H1 (cell line): ENCODE measurements around the gene SPATA16. TPM values are rescaled to one million over a fixed set of nuclear protein-coding genes. Genes with fewer than 3 reads are reported as not detected.

ENCODE experiments used
- CTCF ChIA-PET: fragments of 300-600 bp; sonication (Branson Sonifier 250); formaldehyde crosslinking; loops from one replicate; lab custom pipeline; 2021; ENCODE audit not compliant: partially characterized antibody; lab: Charles Lee
- POLR2A ChIA-PET: fragments of 300-600 bp; sonication (Branson Sonifier 250); formaldehyde crosslinking; loops from one replicate; lab custom pipeline; 2021; ENCODE audit warnings: inconsistent platforms; ENCODE audit not compliant: partially characterized antibody; lab: Charles Lee
- DNase-seq, 2 experiments: peaks; one replicate each; pipeline versions ENCODE4 v3.0.0 to v3.0.0-alpha.2; 2010 to 2022; ENCODE audit warnings: low spot score in 2 of 2, low read depth in 1 of 2, mixed read lengths in 1 of 2
- FAIRE-seq: peaks from 2 replicates; lab custom pipeline; 2011; peaks lifted over from hg19 to GRCh38; lab: Jason Lieb, UNC
- H2AFZ ChIP-seq: 2 replicates; pipeline ENCODE4 v1.8.1; 2012; ENCODE audit warnings: low read length, inconsistent platforms
- H2AK5ac ChIP-seq: 2 replicates; pipeline ENCODE4 v1.6.1; 2013; ENCODE audit warnings: low read depth, low read length
- H2BK120ac ChIP-seq: replicated peaks from 2 replicates; pipeline ENCODE3; 2013; ENCODE audit warnings: low read depth, low read length, inconsistent platforms
- H2BK12ac ChIP-seq: 2 replicates; pipeline ENCODE4 v1.6.1; 2013; ENCODE audit warnings: low read depth, low read length
- H2BK15ac ChIP-seq: 2 replicates; pipeline ENCODE4 v1.6.1; 2013; ENCODE audit warnings: low read length
- H2BK20ac ChIP-seq: 2 replicates; pipeline ENCODE4 v1.6.1; 2013; ENCODE audit warnings: low read length
- H2BK5ac ChIP-seq: 2 replicates; pipeline ENCODE4 v1.6.1; 2013; ENCODE audit warnings: low read depth, low read length
- H3K14ac ChIP-seq: 2 replicates; pipeline ENCODE4 v1.6.1; 2013; ENCODE audit warnings: inconsistent platforms; ENCODE audit not compliant: insufficient read length
- H3K18ac ChIP-seq: 2 replicates; pipeline ENCODE4 v1.6.1; 2013; ENCODE audit warnings: low read length; ENCODE audit errors: extremely low read depth
- H3K23ac ChIP-seq: 2 replicates; pipeline ENCODE4 v1.6.1; 2013; ENCODE audit warnings: inconsistent platforms; ENCODE audit not compliant: insufficient read length
- H3K23me2 ChIP-seq: 2 replicates; pipeline ENCODE4 v1.6.1; 2013; ENCODE audit warnings: low read depth, low read length
- H3K27ac ChIP-seq: 2 replicates; pipeline ENCODE4 v1.6.1; 2011; ENCODE audit warnings: low read depth, low read length, inconsistent platforms
- H3K27me3 ChIP-seq, 4 experiments: replicated peaks in 1 of 4; 1 replicate in 1 of 4; 2 replicates in 3 of 4; pipeline versions ENCODE4 v1.6.1 to v1.8.1; 2011 to 2013; ENCODE audit warnings: low read length in 3 of 4, mild to moderate bottlenecking in 3 of 4, inconsistent platforms in 2 of 4, mixed read lengths in 2 of 4, moderate library complexity in 1 of 4; ENCODE audit not compliant: control insufficient read depth in 3 of 4, insufficient read depth in 3 of 4; ENCODE audit errors: extremely low read depth in 1 of 4
- H3K36me3 ChIP-seq, 4 experiments: 2 replicates each; pipeline versions ENCODE4 v1.6.1 to v1.8.1; 2011 to 2013; ENCODE audit warnings: mild to moderate bottlenecking in 4 of 4, low read length in 3 of 4, moderate library complexity in 2 of 4, control low read depth in 1 of 4, inconsistent platforms in 1 of 4; ENCODE audit not compliant: insufficient read depth in 4 of 4, control insufficient read depth in 2 of 4
- H3K4ac ChIP-seq: replicated peaks from 2 replicates; pipeline ENCODE3; 2013; ENCODE audit warnings: low read length, low read depth, mixed read lengths, inconsistent platforms; ENCODE audit not compliant: insufficient read length
- H3K4me1 ChIP-seq, 4 experiments: replicated peaks in 1 of 4; 1 replicate in 1 of 4; 2 replicates in 3 of 4; pipeline versions ENCODE4 v1.6.1 to v1.8.1; 2011 to 2013; ENCODE audit warnings: low read length in 3 of 4, inconsistent platforms in 2 of 4, mixed read lengths in 1 of 4; ENCODE audit not compliant: insufficient read depth in 4 of 4, control insufficient read depth in 3 of 4
- H3K4me2 ChIP-seq, 2 experiments: 2 replicates each; pipeline versions ENCODE4 v1.6.1 to v1.8.1; 2011 to 2013; ENCODE audit warnings: low read depth in 2 of 2, low read length in 2 of 2, control low read depth in 1 of 2, inconsistent platforms in 1 of 2, mild to moderate bottlenecking in 1 of 2; ENCODE audit not compliant: insufficient read depth in 1 of 2
- H3K4me3 ChIP-seq, 4 experiments: fragments of 200-600, 300-600 bp in 1 of 4; sonication (generic), shearing (Covaris generic), sonication (Bioruptor Twin) in 1 of 4; 2 replicates each; pipeline versions ENCODE4 v1.5.1 to v1.8.1; 2011 to 2016; ENCODE audit warnings: low read length in 4 of 4, low read depth in 3 of 4, control low read depth in 2 of 4, inconsistent platforms in 2 of 4, mild to moderate bottlenecking in 2 of 4, mixed read lengths in 1 of 4, moderate library complexity in 1 of 4; ENCODE audit not compliant: insufficient read depth in 2 of 4; ENCODE audit errors: extremely low read depth in 1 of 4
- H3K56ac ChIP-seq: replicated peaks from 2 replicates; pipeline ENCODE3; 2013; ENCODE audit warnings: low read depth, mild to moderate bottlenecking, mixed read lengths, low read length, inconsistent platforms; ENCODE audit not compliant: insufficient read length
- H3K79me1 ChIP-seq: 2 replicates; pipeline ENCODE4 v1.6.1; 2013; ENCODE audit warnings: low read depth, low read length, control low read depth
- H3K79me2 ChIP-seq, 2 experiments: 2 replicates each; pipeline versions ENCODE4 v1.6.1 to v1.8.1; 2012 to 2013; ENCODE audit warnings: low read length in 2 of 2, mild to moderate bottlenecking in 2 of 2, inconsistent platforms in 1 of 2; ENCODE audit not compliant: insufficient read depth in 2 of 2, control insufficient read depth in 1 of 2
- H3K9ac ChIP-seq, 4 experiments: replicated peaks in 1 of 4; 1 replicate in 1 of 4; 2 replicates in 3 of 4; pipeline versions ENCODE4 v1.6.1 to v1.8.1; 2011 to 2013; ENCODE audit warnings: low read depth in 3 of 4, low read length in 3 of 4, control low read depth in 2 of 4, mild to moderate bottlenecking in 2 of 4, moderate library complexity in 2 of 4, inconsistent platforms in 1 of 4; ENCODE audit errors: extremely low read depth in 1 of 4
- H3K9me3 ChIP-seq, 2 experiments: 2 replicates each; pipeline versions ENCODE4 v1.6.1 to v1.8.1; 2012 to 2013; ENCODE audit warnings: mild to moderate bottlenecking in 2 of 2, moderate library complexity in 2 of 2, control low read depth in 1 of 2, inconsistent platforms in 1 of 2, low read depth in 1 of 2, low read length in 1 of 2, mixed read lengths in 1 of 2; ENCODE audit not compliant: insufficient read depth in 2 of 2
- H4K20me1 ChIP-seq, 2 experiments: replicated peaks in 1 of 2; 2 replicates each; pipeline versions ENCODE3 to v1.8.1; 2011 to 2013; ENCODE audit warnings: inconsistent platforms in 2 of 2, low read length in 2 of 2, mild to moderate bottlenecking in 1 of 2; ENCODE audit not compliant: insufficient read depth in 2 of 2, control insufficient read depth in 1 of 2
- H4K5ac ChIP-seq: 2 replicates; pipeline ENCODE4 v1.6.1; 2013; ENCODE audit warnings: low read length, low read depth, mixed read lengths, inconsistent platforms; ENCODE audit not compliant: insufficient read length
- H4K8ac ChIP-seq: 2 replicates; pipeline ENCODE4 v1.8.0; 2013; ENCODE audit warnings: mild to moderate bottlenecking, moderate library complexity, low read length, inconsistent platforms; ENCODE audit not compliant: insufficient read depth; ENCODE audit errors: extremely low read depth
- H4K91ac ChIP-seq: replicated peaks from 2 replicates; pipeline ENCODE3; 2013; ENCODE audit warnings: low read length, mixed read lengths, inconsistent platforms; ENCODE audit not compliant: insufficient read length
- BACH1 ChIP-seq: IDR thresholded peaks from 2 replicates; pipeline ENCODE4 v1.6.1; 2012; ENCODE audit warnings: low read length, improper control_type of control experiment
- BCL11A ChIP-seq, 2 experiments: IDR thresholded peaks; one replicate each; pipeline ENCODE4 v1.6.1; 2011; ENCODE audit warnings: low read depth in 2 of 2, low read length in 2 of 2, mild to moderate bottlenecking in 2 of 2
- GABPA ChIP-seq: IDR thresholded peaks from 2 replicates; pipeline ENCODE4 v1.6.1; 2011; ENCODE audit warnings: mild to moderate bottlenecking, low read length, moderate library complexity, borderline replicate concordance; ENCODE audit not compliant: insufficient read depth
- RXRA ChIP-seq: IDR thresholded peaks from 2 replicates; pipeline ENCODE4 v1.6.1; 2011; ENCODE audit warnings: low read depth, mild to moderate bottlenecking, low read length, moderate library complexity; ENCODE audit not compliant: insufficient read depth
- WGBS, 2 experiments: shearing (Covaris generic) in 1 of 2; methylation state at CpG; one replicate each; pipeline versions ENCODE4 v1.1.6 to v1.1.7; 2013 to 2015; ENCODE audit warnings: low lambda C conversion rate in 2 of 2, mixed read lengths in 2 of 2, inconsistent platforms in 1 of 2, low coverage in 1 of 2, missing lambda C conversion rate in 1 of 2; ENCODE audit not compliant: insufficient replicate concordance in 2 of 2, insufficient coverage in 1 of 2, insufficient read length in 1 of 2; ENCODE audit errors: extremely low coverage in 1 of 2, missing lambda C conversion rate in 1 of 2; 5-methylcytosine and 5-hydroxymethylcytosine counted together
- polyA plus RNA-seq, 7 experiments: library from polyadenylated mRNA; depleted of rRNA in 3 of 7; stranded (reverse) in 5 of 7; unstranded in 2 of 7; fragments of >200 nt in 5 of 7; fragments of 200-250 nt in 2 of 7; gene quantifications; 1 replicate in 5 of 7; 2 replicates in 1 of 7; 4 replicates in 1 of 7; pipeline versions ENCODE4 v1.2.1 to v1.2.3, GENCODE V29; 2011 to 2013; ENCODE audit warnings: missing spikeins in 2 of 7, mixed read lengths in 2 of 7
- total RNA-seq: library from RNA; stranded (reverse); fragmentation: NEBNext Ultra II Directional; extraction: Animal tissue kit (Norgen Biotek cat#: 25700); gene quantifications from 2 replicates; pipeline ENCODE4 v1.2.1, GENCODE V29; 2021
- TF ChIP-seq, protein P1 (sequence below): IDR thresholded peaks from 2 replicates; pipeline ENCODE4 v1.6.1; 2011; ENCODE audit warnings: low read depth, mild to moderate bottlenecking, low read length; ENCODE audit not compliant: insufficient read depth

Gene SPATA16
- total and polyA plus RNA-seq, 2 of the 8 experiments (the other 6 are each of a cell fraction or from before 2014, with no cell fraction given): 0.05 to 2.7 TPM

DNA sequence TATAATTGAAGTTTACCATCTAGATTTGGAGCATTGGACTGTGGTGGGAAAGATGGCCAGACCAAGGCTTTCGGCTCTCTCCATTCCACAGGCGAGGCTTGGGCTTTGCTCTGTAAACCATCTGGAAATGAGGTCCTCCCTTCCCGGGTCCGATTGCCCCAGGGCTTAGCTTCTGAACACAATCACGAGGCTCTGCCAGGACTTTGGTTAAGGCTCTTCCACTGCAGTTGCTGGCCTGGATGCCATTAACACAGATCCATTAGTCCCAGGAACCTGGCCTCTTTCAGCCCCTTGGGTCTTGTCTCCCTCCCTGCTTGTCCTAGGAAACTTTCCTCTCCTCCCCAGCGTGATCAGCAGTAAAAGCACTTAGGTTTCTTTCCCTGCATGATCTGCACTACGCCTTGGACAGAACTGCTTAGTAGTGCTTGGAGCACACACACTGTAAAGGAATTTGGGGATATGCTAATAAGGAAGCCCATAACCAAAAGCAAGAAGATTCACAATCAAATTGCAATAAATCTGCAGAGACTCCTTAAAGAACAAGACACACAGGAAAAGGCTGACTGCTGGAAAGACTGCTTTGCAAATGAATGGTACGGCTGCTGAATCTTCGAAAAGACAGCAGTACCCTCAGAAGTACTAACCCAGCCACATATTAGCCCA is 236.2 kb downstream of the SPATA16 start:
- no peak for FAIRE-seq
- Histone ChIP-seq H3K23me2 (no peaks in the 10 kb centered on the region), H3K36me3 (no peaks in the 10 kb centered on the region), H2BK120ac (no peak overlapping the region), H4K8ac (no peak overlapping the region), H3K79me2 (no peaks in the 10 kb centered on the region), H2BK20ac (no peak overlapping the region), H3K4me1 (peaks cover 0 to 6% (median 4%) of the 10 kb centered on the region in 4 experiments; a peak in 6 of 7 replicates), H4K20me1 (no peaks in the 10 kb centered on the region), H3K9ac (no peak overlapping the region), H3K23ac (no peak overlapping the region), H2BK15ac (peak overlapping the region; percentile 8; the same call in 1 of the 2 replicates), H3K14ac (no peak overlapping the region), H4K5ac (no peak overlapping the region), H2AK5ac (no peak overlapping the region), H2BK12ac (peak overlapping the region; percentile 64; the same call in 1 of the 2 replicates), H2AFZ (peak overlapping the region; percentile 75), H3K27ac (no peak overlapping the region), H3K9me3 (no peaks in the 10 kb centered on the region), H3K27me3 (no peaks in the 10 kb centered on the region), H3K4ac (no peak overlapping the region), H3K79me1 (no peaks in the 10 kb centered on the region), H3K4me2 (peak overlapping the region in 1 of 2 experiments; percentile 2; a peak in 1 of 4 replicates), H4K91ac (no peak overlapping the region), H3K56ac (no peak overlapping the region), H3K4me3 (no peak overlapping the region), H3K18ac (peak overlapping the region; percentile 78), H2BK5ac (0 out of 2 replicates have a peak overlapping the region, but pooled peaks have one; percentile 9)
- TF ChIP-seq BACH1 (no peak), GABPA (no peak), BCL11A (IDR thresholded peaks at IDR 0.05; ENCODE audit: low read depth in 2 of 2, low read length in 2 of 2) (no peak), RXRA (no peak)
- TF ChIP-seq, protein P1, sequence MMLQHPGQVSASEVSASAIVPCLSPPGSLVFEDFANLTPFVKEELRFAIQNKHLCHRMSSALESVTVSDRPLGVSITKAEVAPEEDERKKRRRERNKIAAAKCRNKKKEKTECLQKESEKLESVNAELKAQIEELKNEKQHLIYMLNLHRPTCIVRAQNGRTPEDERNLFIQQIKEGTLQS: no peak
- 78% methylated on average over 9 of the region's 9 CpGs; no CpG with 5 or more reads in 1 of the 2 experiments for WGBS, 2 experiments
- ChIA-PET CTCF (interaction anchor here (1.2 to 2.2 kb wide), 4 partner anchors 11 to 82 kb away, joined by 3 to 8 read pairs (median 4); no protein-coding TSS in a partner anchor), POLR2A (no interaction called here)
- DNase-seq: peak in 1 of 2 experiments; percentile 48
